ENCODE results near the gene PPP3CA.

DNA sequence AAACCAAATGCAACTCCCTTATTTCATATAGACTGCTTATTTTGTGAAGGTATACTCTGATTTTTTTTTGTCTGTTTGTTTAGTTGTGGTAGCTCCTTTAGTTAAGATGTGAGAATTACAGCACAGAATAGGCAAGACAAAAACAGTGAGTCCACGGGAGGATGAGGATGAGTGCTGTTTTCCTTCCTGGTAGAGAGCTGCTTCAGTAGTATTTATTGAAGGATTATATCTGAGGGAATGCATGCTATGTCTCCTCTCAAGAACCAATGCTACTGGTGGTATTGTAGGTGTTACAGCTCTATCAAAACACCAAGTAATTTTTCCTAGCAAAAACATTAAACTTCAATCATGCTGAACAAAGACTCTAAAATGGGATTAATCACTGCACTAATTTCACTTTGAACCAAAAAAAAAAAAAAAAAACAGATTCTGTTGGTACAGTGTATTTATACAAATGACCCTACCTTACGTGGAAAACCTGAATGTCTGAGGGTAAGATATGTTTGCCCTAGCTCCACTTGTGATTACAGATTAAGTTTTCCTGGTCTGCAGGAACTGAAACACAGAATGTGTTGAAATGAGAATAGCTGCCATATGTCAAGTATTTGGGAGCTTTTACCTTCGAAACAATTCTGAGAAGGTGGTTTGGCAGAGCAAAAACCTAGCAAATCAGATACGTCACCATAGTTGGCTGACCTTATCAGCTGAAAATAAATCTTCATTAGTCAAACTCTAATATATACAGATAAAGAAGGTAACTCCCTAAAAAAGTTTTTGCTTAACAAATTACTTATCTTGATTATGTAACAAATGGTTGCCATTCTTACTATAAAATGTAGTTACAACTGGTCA is 40.3 kb downstream of the PPP3CA start:
- TF ChIP-seq POLR2A (IDR thresholded peaks at IDR 0.05), result no peak
- TF ChIP-seq, protein P1, sequence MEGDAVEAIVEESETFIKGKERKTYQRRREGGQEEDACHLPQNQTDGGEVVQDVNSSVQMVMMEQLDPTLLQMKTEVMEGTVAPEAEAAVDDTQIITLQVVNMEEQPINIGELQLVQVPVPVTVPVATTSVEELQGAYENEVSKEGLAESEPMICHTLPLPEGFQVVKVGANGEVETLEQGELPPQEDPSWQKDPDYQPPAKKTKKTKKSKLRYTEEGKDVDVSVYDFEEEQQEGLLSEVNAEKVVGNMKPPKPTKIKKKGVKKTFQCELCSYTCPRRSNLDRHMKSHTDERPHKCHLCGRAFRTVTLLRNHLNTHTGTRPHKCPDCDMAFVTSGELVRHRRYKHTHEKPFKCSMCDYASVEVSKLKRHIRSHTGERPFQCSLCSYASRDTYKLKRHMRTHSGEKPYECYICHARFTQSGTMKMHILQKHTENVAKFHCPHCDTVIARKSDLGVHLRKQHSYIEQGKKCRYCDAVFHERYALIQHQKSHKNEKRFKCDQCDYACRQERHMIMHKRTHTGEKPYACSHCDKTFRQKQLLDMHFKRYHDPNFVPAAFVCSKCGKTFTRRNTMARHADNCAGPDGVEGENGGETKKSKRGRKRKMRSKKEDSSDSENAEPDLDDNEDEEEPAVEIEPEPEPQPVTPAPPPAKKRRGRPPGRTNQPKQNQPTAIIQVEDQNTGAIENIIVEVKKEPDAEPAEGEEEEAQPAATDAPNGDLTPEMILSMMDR (IDR thresholded peaks at IDR 0.05), result no peak
